ENCODE measurements around the gene PTK7. TPM values are rescaled to one million over a fixed set of nuclear protein-coding genes. Genes with fewer than 3 reads are reported as not detected.

PTK7 gene
- total and polyA plus RNA-seq, 2 donors (not counting 1 experiment from before 2014, with no cell fraction given) = not detected

DNA sequence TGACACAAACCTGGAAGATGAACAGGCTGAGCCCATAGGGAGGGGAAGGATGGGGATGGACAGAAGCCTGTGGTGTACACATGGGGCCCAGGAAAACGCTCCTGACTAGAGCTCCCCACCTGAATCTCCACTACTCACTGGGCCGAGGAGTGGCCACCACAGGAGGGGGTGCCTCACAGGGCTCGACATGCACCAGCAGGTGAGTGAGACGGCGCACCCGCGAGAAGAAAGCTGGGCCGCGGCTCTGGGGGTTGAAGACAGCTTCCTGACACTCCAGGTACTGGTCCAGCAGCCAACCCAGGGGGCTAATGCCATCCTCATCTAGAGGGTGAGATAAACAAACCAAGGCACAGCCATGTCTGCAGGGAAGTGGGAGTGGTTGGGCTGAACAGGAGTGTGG, 32.8 kb upstream of the PTK7 start:
- Mint-ChIP-seq H3K4me3 (no peak overlapping the region), H3K4me1 (no peaks in the 10 kb centered on the region), H3K27me3 (no peaks in the 10 kb centered on the region), H3K27ac (no peak overlapping the region), H3K9me3 (ENCODE audit: insufficient read depth) (no peaks in the 10 kb centered on the region)
- peaks cover 0 to 44% of the 10 kb centered on the region in 2 experiments for H3K36me3 ChIP-seq (replicated peaks in 1 of 2; ENCODE audit: control extremely low read depth in 1 of 2, control insufficient read depth in 1 of 2, extremely low read depth in 1 of 2, insufficient read depth in 2 of 2, low read length in 1 of 2)
- TF ChIP-seq, protein P1, sequence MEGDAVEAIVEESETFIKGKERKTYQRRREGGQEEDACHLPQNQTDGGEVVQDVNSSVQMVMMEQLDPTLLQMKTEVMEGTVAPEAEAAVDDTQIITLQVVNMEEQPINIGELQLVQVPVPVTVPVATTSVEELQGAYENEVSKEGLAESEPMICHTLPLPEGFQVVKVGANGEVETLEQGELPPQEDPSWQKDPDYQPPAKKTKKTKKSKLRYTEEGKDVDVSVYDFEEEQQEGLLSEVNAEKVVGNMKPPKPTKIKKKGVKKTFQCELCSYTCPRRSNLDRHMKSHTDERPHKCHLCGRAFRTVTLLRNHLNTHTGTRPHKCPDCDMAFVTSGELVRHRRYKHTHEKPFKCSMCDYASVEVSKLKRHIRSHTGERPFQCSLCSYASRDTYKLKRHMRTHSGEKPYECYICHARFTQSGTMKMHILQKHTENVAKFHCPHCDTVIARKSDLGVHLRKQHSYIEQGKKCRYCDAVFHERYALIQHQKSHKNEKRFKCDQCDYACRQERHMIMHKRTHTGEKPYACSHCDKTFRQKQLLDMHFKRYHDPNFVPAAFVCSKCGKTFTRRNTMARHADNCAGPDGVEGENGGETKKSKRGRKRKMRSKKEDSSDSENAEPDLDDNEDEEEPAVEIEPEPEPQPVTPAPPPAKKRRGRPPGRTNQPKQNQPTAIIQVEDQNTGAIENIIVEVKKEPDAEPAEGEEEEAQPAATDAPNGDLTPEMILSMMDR (IDR thresholded peaks at IDR 0.05) = no peak
- TF ChIP-seq EZH2 (IDR thresholded peaks at IDR 0.05; ENCODE audit: borderline replicate concordance, insufficient read depth, low read depth, low read length, poor library complexity, severe bottlenecking) = no peak
- CTCF ChIA-PET = no interaction called here
- no peaks in the 10 kb centered on the region for H3K79me2 ChIP-seq (ENCODE audit: control insufficient read depth, insufficient read depth, low read length)
- H2AFZ ChIP-seq (ENCODE audit: insufficient read depth, low read depth, low read length, poor library complexity, severe bottlenecking) = no peak overlapping the region
- H4K20me1 ChIP-seq (ENCODE audit: control insufficient read depth, insufficient read depth, low read length, poor library complexity, severe bottlenecking) = no peaks in the 10 kb centered on the region
- intact Hi-C loops (cut with micrococcal nuclease) = no loop called here
- H3K27me3 ChIP-seq (replicated peaks in 1 of 4; ENCODE audit: control extremely low read depth in 1 of 4, control insufficient read depth in 3 of 4, insufficient read depth in 4 of 4, low read length in 3 of 4) = no peaks in the 10 kb centered on the region
- no peak overlapping the region for H3K4me2 ChIP-seq (replicated peaks; ENCODE audit: low read depth, low read length, poor library complexity, severe bottlenecking)
- no peaks in the 10 kb centered on the region for H3K9me3 ChIP-seq (ENCODE audit: control extremely low read depth in 1 of 3, control insufficient read depth in 2 of 3, insufficient read depth in 1 of 3, low read length in 2 of 3)
- no peak overlapping the region for H3K4me3 ChIP-seq (ENCODE audit: control extremely low read depth in 1 of 5, extremely low read depth in 1 of 5, insufficient read depth in 1 of 5, low read depth in 2 of 5, low read length in 4 of 5)
- ATAC-seq (ENCODE audit: low read depth) (no peak), DNase-seq (no peak)
- no peaks in the 10 kb centered on the region for H3K4me1 ChIP-seq (ENCODE audit: control insufficient read depth in 2 of 2, insufficient read depth in 2 of 2, low read length in 2 of 2)
- POLR2A ChIA-PET = interaction anchor here (0.5 kb wide), 1 partner anchor 50 kb away, joined by 11 read pairs; no protein-coding TSS in a partner anchor
- H3K27ac ChIP-seq (ENCODE audit: low read length in 2 of 2) = no peak overlapping the region
- 98% methylated on average over 8 of the region's 9 CpGs for WGBS (ENCODE audit: insufficient coverage)
- no peak overlapping the region for H3K9ac ChIP-seq (ENCODE audit: low read length)

DNA sequence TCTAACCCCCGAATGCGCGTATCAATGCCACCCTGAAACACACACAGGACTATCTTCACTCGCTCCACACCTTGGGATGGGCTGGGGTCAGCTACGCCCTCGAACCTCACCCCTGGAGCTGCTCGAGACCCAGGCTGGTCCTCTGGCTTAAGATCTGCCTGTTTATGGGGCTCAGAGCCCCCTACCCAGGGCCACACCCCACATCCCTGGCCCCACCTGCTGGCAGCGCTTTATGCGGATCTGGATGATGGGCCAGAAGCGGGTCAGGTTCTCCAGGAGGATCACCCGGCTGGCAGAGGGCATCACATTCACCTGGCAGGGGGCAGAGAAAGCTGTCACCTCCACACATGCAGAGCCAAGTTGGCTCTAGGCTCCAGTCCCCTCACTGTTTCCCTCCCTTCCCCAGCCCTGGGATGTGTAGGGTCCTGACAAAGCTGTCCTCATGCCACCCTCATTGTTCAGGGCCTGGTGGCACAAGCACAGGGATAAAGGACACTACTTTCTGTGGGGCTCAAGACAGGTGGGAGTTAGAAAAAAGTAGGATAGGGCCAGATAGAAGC, 30.7 kb upstream of the PTK7 start:
- ATAC-seq (ENCODE audit: low read depth) (no peak), DNase-seq (no peak)
- Mint-ChIP-seq H3K9me3 (ENCODE audit: insufficient read depth) (no peaks in the 10 kb centered on the region), H3K27me3 (no peaks in the 10 kb centered on the region), H3K27ac (no peak overlapping the region), H3K4me1 (no peaks in the 10 kb centered on the region), H3K4me3 (no peak overlapping the region)
- Histone ChIP-seq H3K27me3 (replicated peaks in 1 of 4; ENCODE audit: control extremely low read depth in 1 of 4, control insufficient read depth in 3 of 4, insufficient read depth in 4 of 4, low read length in 3 of 4) (no peaks in the 10 kb centered on the region), H3K9ac (ENCODE audit: low read length) (no peak overlapping the region), H3K4me2 (replicated peaks; ENCODE audit: low read depth, low read length, poor library complexity, severe bottlenecking) (no peak overlapping the region), H3K4me1 (ENCODE audit: control insufficient read depth in 2 of 2, insufficient read depth in 2 of 2, low read length in 2 of 2) (no peaks in the 10 kb centered on the region), H3K9me3 (ENCODE audit: control extremely low read depth in 1 of 3, control insufficient read depth in 2 of 3, insufficient read depth in 1 of 3, low read length in 2 of 3) (no peaks in the 10 kb centered on the region), H3K4me3 (ENCODE audit: control extremely low read depth in 1 of 5, extremely low read depth in 1 of 5, insufficient read depth in 1 of 5, low read depth in 2 of 5, low read length in 4 of 5) (no peak overlapping the region), H3K36me3 (replicated peaks in 1 of 2; ENCODE audit: control extremely low read depth in 1 of 2, control insufficient read depth in 1 of 2, extremely low read depth in 1 of 2, insufficient read depth in 2 of 2, low read length in 1 of 2) (peaks cover 0 to 46% of the 10 kb centered on the region in 2 experiments), H4K20me1 (ENCODE audit: control insufficient read depth, insufficient read depth, low read length, poor library complexity, severe bottlenecking) (no peaks in the 10 kb centered on the region), H2AFZ (ENCODE audit: insufficient read depth, low read depth, low read length, poor library complexity, severe bottlenecking) (no peak overlapping the region), H3K79me2 (ENCODE audit: control insufficient read depth, insufficient read depth, low read length) (no peaks in the 10 kb centered on the region), H3K27ac (ENCODE audit: low read length in 2 of 2) (no peak overlapping the region)
- WGBS (ENCODE audit: insufficient coverage) = 97% methylated on average over 9 of the region's 11 CpGs
- no peak for TF ChIP-seq EZH2 (IDR thresholded peaks at IDR 0.05; ENCODE audit: borderline replicate concordance, insufficient read depth, low read depth, low read length, poor library complexity, severe bottlenecking)
- TF ChIP-seq, protein P1 (IDR thresholded peaks at IDR 0.05) = no peak
- intact Hi-C loops (cut with micrococcal nuclease) = no loop called here
- ChIA-PET POLR2A (no interaction called here), CTCF (no interaction called here)
